GM12864 (cell line): Measurements from ENCODE around the gene CD47.

Experiments
- DNase-seq: peaks from one replicate; pipeline ENCODE4 v3.0.0-alpha.2; 2011; ENCODE audit warnings: low read depth
- H3K4me3 ChIP-seq: 2 replicates; pipeline ENCODE4 v1.5.1; 2011; ENCODE audit warnings: mild to moderate bottlenecking, low read depth, low read length, control low read depth
- CTCF ChIP-seq: IDR thresholded peaks from 2 replicates; pipeline ENCODE4 v1.5.1; 2011; ENCODE audit warnings: low read depth, mild to moderate bottlenecking, moderate library complexity, low read length, control low read depth, inconsistent platforms; ENCODE audit errors: missing control alignments

CD47 gene

DNA sequence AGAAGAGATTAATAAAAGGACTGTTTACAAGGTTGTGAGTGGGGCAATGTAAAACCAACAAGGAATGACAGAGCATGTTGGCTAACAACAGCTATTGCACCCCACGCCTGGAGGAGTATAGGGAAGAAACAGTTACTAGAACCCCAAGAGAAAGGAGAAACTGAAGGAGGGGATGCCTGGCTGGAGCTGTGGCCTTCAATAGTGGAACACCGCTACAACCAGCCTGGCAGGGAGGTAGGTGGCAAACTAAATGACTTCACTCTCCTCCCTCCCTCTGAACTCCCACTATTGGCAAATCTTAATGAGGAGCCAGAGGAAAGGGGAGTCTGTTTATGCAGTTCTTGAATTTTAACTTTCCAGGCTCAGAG, 7.2 kb upstream of the CD47 start:
- no peak for DNase-seq
- no peak for TF ChIP-seq CTCF
- no peak overlapping the region for H3K4me3 ChIP-seq

DNA sequence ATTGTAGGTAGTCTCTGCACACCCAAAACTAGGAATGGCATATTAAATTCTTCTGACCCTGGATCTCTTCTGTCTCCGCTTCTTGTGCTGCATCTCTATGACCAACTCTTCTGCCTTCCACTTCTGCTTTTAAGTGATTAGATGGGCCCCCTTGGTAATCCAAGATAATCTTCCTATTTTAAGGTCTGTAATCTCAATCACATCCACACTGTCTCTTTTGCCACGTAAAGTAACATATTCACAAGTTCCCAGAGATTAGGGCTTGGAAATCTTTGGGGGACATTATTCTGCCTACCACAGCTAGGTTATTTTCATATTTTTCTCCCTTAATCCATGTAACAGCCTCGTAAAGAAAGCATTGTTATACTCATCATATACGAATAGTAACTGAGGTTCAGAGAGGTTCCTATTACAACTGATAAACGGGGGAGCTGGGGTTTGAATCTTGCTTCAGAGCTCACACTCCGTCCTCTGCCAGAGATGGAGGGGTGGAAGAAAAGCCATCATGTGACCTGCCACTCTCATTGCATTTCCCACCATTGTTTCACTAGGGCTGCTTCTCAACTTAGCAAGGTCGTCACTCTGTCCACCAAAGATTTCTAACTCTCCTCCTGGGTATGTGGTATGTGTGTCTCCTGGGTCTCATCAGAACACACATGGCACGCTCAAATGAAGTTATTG, 6.6 kb upstream of the CD47 start:
- no peak overlapping the region for H3K4me3 ChIP-seq
- no peak for DNase-seq
- no peak for TF ChIP-seq CTCF

GRCh38 chr3:108096532-108097321, 5.9 kb upstream of the CD47 start:
- no peak for TF ChIP-seq CTCF
- no peak for DNase-seq
- H3K4me3 ChIP-seq, result no peak overlapping the region

- TF ChIP-seq CTCF, result no peak
These were observed 2.8 kb upstream of the CD47 start for GRCh38 chr3:108093616-108094015.

GRCh38 chr3:108093021-108093420, 2.2 kb upstream of the CD47 start:
- H3K4me3 ChIP-seq, result no peak overlapping the region
- no peak for TF ChIP-seq CTCF
- no peak for DNase-seq

More at GRCh38 chr3:108093616-108094015, 2.8 kb upstream of the CD47 start:
- no peak for DNase-seq
- no peak overlapping the region for H3K4me3 ChIP-seq

DNA sequence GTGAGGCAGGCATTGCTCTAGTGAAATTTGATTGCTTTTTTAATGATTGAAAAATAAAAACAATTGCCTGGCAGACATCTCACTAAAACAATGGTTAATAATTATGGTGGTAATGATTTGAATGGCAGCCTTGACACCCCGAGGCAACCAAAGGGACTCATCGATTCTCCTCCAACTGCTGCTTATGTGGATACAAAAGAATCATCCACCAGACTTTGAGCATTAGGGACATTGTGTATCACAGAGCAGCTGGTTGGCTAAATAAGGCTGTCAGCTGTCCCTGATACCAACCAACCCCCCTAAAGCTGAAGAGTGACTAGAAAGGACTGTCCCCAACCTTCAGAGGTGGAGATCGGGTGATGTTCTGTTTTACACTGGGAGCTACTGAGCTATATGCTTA, 1.7 kb upstream of the CD47 start:
- no peak for DNase-seq

More for the DNA sequence above, 1.7 kb upstream of the CD47 start:
- no peak overlapping the region for H3K4me3 ChIP-seq
- no peak for TF ChIP-seq CTCF
